ENCODE measurements around the gene GTF2B.

GTF2B gene

GRCh38 chr1:88892357-88892877, 1.1 kb upstream of the GTF2B start:
- no peak overlapping the region for H2BK12ac ChIP-seq (ENCODE audit: low read length)
- H2BK15ac ChIP-seq (ENCODE audit: low read length) = no peak overlapping the region
- no peak overlapping the region for H3K18ac ChIP-seq (ENCODE audit: low read length)
- peaks cover 0 to 2% of the 10 kb centered on the region in 2 donors for H3K4me1 ChIP-seq (ENCODE audit: control insufficient read depth in 2 of 2, insufficient read depth in 1 of 2, low read depth in 1 of 2, low read length in 2 of 2)
- H2BK5ac ChIP-seq (ENCODE audit: low read length) = no peak overlapping the region
- H3K9ac ChIP-seq (ENCODE audit: low read depth, low read length, poor library complexity) = no peak overlapping the region
- H3K4ac ChIP-seq (ENCODE audit: low read length) = no peak overlapping the region
- H2AFZ ChIP-seq (ENCODE audit: low read length) = peak overlapping the region; percentile 89
- DNase-seq (ENCODE audit: low spot score) = no peak
- no peak overlapping the region for H3K27ac ChIP-seq (replicated peaks; ENCODE audit: low read length)
- no peak overlapping the region for H3K4me2 ChIP-seq (ENCODE audit: insufficient read depth, low read length, poor library complexity, severe bottlenecking)
- H3K4me3 ChIP-seq (ENCODE audit: low read length in 2 of 2) = peak overlapping the region in 1 of 2 donors; percentile 71
- H2BK120ac ChIP-seq (ENCODE audit: low read depth, low read length) = no peak overlapping the region
- no peaks in the 10 kb centered on the region for H3K9me3 ChIP-seq (replicated peaks in 1 of 2; ENCODE audit: control insufficient read depth in 2 of 2, insufficient read depth in 1 of 2, low read depth in 1 of 2, low read length in 2 of 2)
- H3K36me3 ChIP-seq (replicated peaks in 1 of 2; ENCODE audit: control insufficient read depth in 2 of 2, insufficient read depth in 2 of 2, low read length in 2 of 2) = peaks cover 0 to 13% of the 10 kb centered on the region in 2 donors
- no peak overlapping the region for H4K91ac ChIP-seq (ENCODE audit: low read depth, low read length, poor library complexity)
- no peak overlapping the region for H3K23ac ChIP-seq (ENCODE audit: low read depth, low read length, poor library complexity)
- peaks cover 3% of the 10 kb centered on the region for H3K79me1 ChIP-seq (ENCODE audit: low read depth, low read length)
- H3K14ac ChIP-seq (ENCODE audit: low read length) = no peak overlapping the region
- no CpG with 5 or more reads among the region's 11 CpGs for WGBS, 2 donors (ENCODE audit: extremely low coverage in 2 of 2, insufficient read length in 2 of 2, insufficient replicate concordance in 1 of 2)
- H3K27me3 ChIP-seq (ENCODE audit: control insufficient read depth in 3 of 3, insufficient read depth in 3 of 3, low read depth in 1 of 3, low read length in 3 of 3) = no peaks in the 10 kb centered on the region
- no peak overlapping the region for H2AK5ac ChIP-seq (ENCODE audit: low read depth, low read length)
- H4K8ac ChIP-seq (ENCODE audit: low read depth, low read length) = no peak overlapping the region

- no peak for DNase-seq (ENCODE audit: low spot score)
- Histone ChIP-seq H4K91ac (ENCODE audit: low read depth, low read length, poor library complexity) (no peak overlapping the region), H3K23ac (ENCODE audit: low read depth, low read length, poor library complexity) (no peak overlapping the region), H3K27ac (replicated peaks; ENCODE audit: low read length) (no peak overlapping the region), H3K4me3 (ENCODE audit: low read length in 2 of 2) (peak overlapping the region in 1 of 2 donors; percentile 71), H3K9ac (ENCODE audit: low read depth, low read length, poor library complexity) (no peak overlapping the region), H3K4ac (ENCODE audit: low read length) (no peak overlapping the region), H2BK5ac (ENCODE audit: low read length) (no peak overlapping the region), H2BK15ac (ENCODE audit: low read length) (no peak overlapping the region), H3K36me3 (replicated peaks in 1 of 2; ENCODE audit: control insufficient read depth in 2 of 2, insufficient read depth in 2 of 2, low read length in 2 of 2) (peaks cover 0 to 17% of the 10 kb centered on the region in 2 donors), H2AFZ (ENCODE audit: low read length) (peak overlapping the region; percentile 89), H3K18ac (ENCODE audit: low read length) (no peak overlapping the region), H3K79me1 (ENCODE audit: low read depth, low read length) (peaks cover 3% of the 10 kb centered on the region), H2AK5ac (ENCODE audit: low read depth, low read length) (no peak overlapping the region), H3K4me2 (ENCODE audit: insufficient read depth, low read length, poor library complexity, severe bottlenecking) (peak overlapping the region; percentile 60), H2BK120ac (ENCODE audit: low read depth, low read length) (no peak overlapping the region), H3K14ac (ENCODE audit: low read length) (no peak overlapping the region), H3K4me1 (ENCODE audit: control insufficient read depth in 2 of 2, insufficient read depth in 1 of 2, low read depth in 1 of 2, low read length in 2 of 2) (peaks cover 0 to 2% of the 10 kb centered on the region in 2 donors), H4K8ac (ENCODE audit: low read depth, low read length) (no peak overlapping the region), H2BK12ac (ENCODE audit: low read length) (no peak overlapping the region), H3K9me3 (replicated peaks in 1 of 2; ENCODE audit: control insufficient read depth in 2 of 2, insufficient read depth in 1 of 2, low read depth in 1 of 2, low read length in 2 of 2) (no peaks in the 10 kb centered on the region), H3K27me3 (ENCODE audit: control insufficient read depth in 3 of 3, insufficient read depth in 3 of 3, low read depth in 1 of 3, low read length in 3 of 3) (no peaks in the 10 kb centered on the region)
- no CpG with 5 or more reads among the region's 10 CpGs for WGBS, 2 donors (ENCODE audit: extremely low coverage in 2 of 2, insufficient read length in 2 of 2, insufficient replicate concordance in 1 of 2)
Observed at GRCh38 chr1:88891951-88892340, 579 bp upstream of the GTF2B start.

- Histone ChIP-seq H3K4ac (ENCODE audit: low read length) (no peak overlapping the region), H2BK120ac (ENCODE audit: low read depth, low read length) (no peak overlapping the region), H3K18ac (ENCODE audit: low read length) (peak overlapping the region; percentile 89), H3K36me3 (replicated peaks in 1 of 2; ENCODE audit: control insufficient read depth in 2 of 2, insufficient read depth in 2 of 2, low read length in 2 of 2) (peaks cover 2 to 28% of the 10 kb centered on the region in 2 donors), H3K14ac (ENCODE audit: low read length) (no peak overlapping the region), H2BK12ac (ENCODE audit: low read length) (no peak overlapping the region), H3K23ac (ENCODE audit: low read depth, low read length, poor library complexity) (peak overlapping the region; percentile 83), H4K91ac (ENCODE audit: low read depth, low read length, poor library complexity) (no peak overlapping the region), H2BK5ac (ENCODE audit: low read length) (no peak overlapping the region), H3K4me2 (ENCODE audit: insufficient read depth, low read length, poor library complexity, severe bottlenecking) (peak overlapping the region; percentile 60), H3K79me1 (ENCODE audit: low read depth, low read length) (peaks cover 3% of the 10 kb centered on the region), H3K4me1 (ENCODE audit: control insufficient read depth in 2 of 2, insufficient read depth in 1 of 2, low read depth in 1 of 2, low read length in 2 of 2) (peaks cover 0 to 2% of the 10 kb centered on the region in 2 donors), H2AFZ (ENCODE audit: low read length) (peak overlapping the region; percentile 89), H2AK5ac (ENCODE audit: low read depth, low read length) (no peak overlapping the region), H4K8ac (ENCODE audit: low read depth, low read length) (no peak overlapping the region), H2BK15ac (ENCODE audit: low read length) (no peak overlapping the region), H3K27me3 (ENCODE audit: control insufficient read depth in 3 of 3, insufficient read depth in 3 of 3, low read depth in 1 of 3, low read length in 3 of 3) (no peaks in the 10 kb centered on the region), H3K9me3 (replicated peaks in 1 of 2; ENCODE audit: control insufficient read depth in 2 of 2, insufficient read depth in 1 of 2, low read depth in 1 of 2, low read length in 2 of 2) (no peaks in the 10 kb centered on the region), H3K4me3 (ENCODE audit: low read length in 2 of 2) (peak overlapping the region; percentile 71 to 96), H3K27ac (replicated peaks; ENCODE audit: low read length) (peak overlapping the region; percentile 26), H3K9ac (ENCODE audit: low read depth, low read length, poor library complexity) (peak overlapping the region; percentile 89)
- DNase-seq (ENCODE audit: low spot score) = peak; percentile 17
- WGBS, 2 donors (ENCODE audit: extremely low coverage in 2 of 2, insufficient read length in 2 of 2, insufficient replicate concordance in 1 of 2) = no CpG with 5 or more reads among the region's 18 CpGs
Observed at GRCh38 chr1:88890791-88891317, 513 bp downstream of the GTF2B start.

GRCh38 chr1:88890131-88890530, 1.2 kb downstream of the GTF2B start:
- no peak overlapping the region for H3K4ac ChIP-seq (ENCODE audit: low read length)
- H4K91ac ChIP-seq (ENCODE audit: low read depth, low read length, poor library complexity) = no peak overlapping the region
- no peak overlapping the region for H3K18ac ChIP-seq (ENCODE audit: low read length)
- no peak overlapping the region for H2AK5ac ChIP-seq (ENCODE audit: low read depth, low read length)
- H3K27ac ChIP-seq (replicated peaks; ENCODE audit: low read length) = no peak overlapping the region
- H2BK120ac ChIP-seq (ENCODE audit: low read depth, low read length) = no peak overlapping the region
- H2BK15ac ChIP-seq (ENCODE audit: low read length) = no peak overlapping the region
- H2AFZ ChIP-seq (ENCODE audit: low read length) = no peak overlapping the region
- peaks cover 0 to 2% of the 10 kb centered on the region in 2 donors for H3K4me1 ChIP-seq (ENCODE audit: control insufficient read depth in 2 of 2, insufficient read depth in 1 of 2, low read depth in 1 of 2, low read length in 2 of 2)
- peaks cover 3% of the 10 kb centered on the region for H3K79me1 ChIP-seq (ENCODE audit: low read depth, low read length)
- WGBS, 2 donors (ENCODE audit: extremely low coverage in 2 of 2, insufficient read length in 2 of 2, insufficient replicate concordance in 1 of 2) = no CpG with 5 or more reads among the region's 2 CpGs
- H3K23ac ChIP-seq (ENCODE audit: low read depth, low read length, poor library complexity) = no peak overlapping the region
- H2BK12ac ChIP-seq (ENCODE audit: low read length) = no peak overlapping the region
- peak overlapping the region; percentile 60 for H3K4me2 ChIP-seq (ENCODE audit: insufficient read depth, low read length, poor library complexity, severe bottlenecking)
- H3K9ac ChIP-seq (ENCODE audit: low read depth, low read length, poor library complexity) = no peak overlapping the region
- no peaks in the 10 kb centered on the region for H3K9me3 ChIP-seq (replicated peaks in 1 of 2; ENCODE audit: control insufficient read depth in 2 of 2, insufficient read depth in 1 of 2, low read depth in 1 of 2, low read length in 2 of 2)
- H3K14ac ChIP-seq (ENCODE audit: low read length) = no peak overlapping the region
- peak overlapping the region in 1 of 2 donors; percentile 71 for H3K4me3 ChIP-seq (ENCODE audit: low read length in 2 of 2)
- no peak overlapping the region for H4K8ac ChIP-seq (ENCODE audit: low read depth, low read length)
- no peak for DNase-seq (ENCODE audit: low spot score)
- H2BK5ac ChIP-seq (ENCODE audit: low read length) = no peak overlapping the region
- peaks cover 2 to 33% of the 10 kb centered on the region in 2 donors for H3K36me3 ChIP-seq (replicated peaks in 1 of 2; ENCODE audit: control insufficient read depth in 2 of 2, insufficient read depth in 2 of 2, low read length in 2 of 2)
- no peaks in the 10 kb centered on the region for H3K27me3 ChIP-seq (ENCODE audit: control insufficient read depth in 3 of 3, insufficient read depth in 3 of 3, low read depth in 1 of 3, low read length in 3 of 3)
